Measurements from ENCODE around the gene ANKRD12.

The ANKRD12 gene

DNA sequence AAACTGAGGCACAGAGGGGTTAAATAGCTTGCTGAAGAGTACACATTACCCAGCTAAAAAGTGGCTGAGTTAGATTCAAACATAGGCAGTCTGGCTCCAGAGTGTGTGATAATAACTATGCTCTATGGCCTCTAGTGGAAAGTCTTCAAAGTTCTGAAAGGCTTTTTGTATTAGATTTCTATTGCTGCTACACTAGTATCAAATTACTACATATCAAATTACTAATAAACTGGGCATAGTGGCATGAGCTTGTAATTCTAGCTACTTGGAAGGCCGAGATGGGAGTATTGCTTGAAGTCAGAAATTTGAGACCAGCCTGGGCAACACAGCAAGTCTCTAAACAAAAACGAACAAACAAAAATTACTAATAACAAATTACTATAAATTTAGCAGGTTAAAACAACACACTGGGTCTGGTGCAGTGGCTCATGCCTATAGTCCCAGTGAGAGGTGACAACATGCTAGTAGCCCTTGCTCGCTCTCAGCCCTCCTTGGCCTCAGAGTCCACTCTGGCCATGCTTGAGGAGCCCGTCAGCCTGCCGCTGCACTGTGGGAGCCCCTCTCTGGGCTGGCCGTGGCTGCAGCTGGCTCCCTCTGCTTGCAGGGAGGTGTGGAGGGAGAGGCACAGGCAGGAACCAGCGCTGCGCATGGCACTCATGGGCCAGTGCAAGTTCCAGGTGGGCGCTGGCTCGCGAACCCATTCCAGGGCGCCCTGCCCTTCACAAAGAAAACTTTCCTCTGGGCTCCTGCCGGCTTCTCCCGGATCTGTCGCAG is 159.8 kb downstream of the ANKRD12 start:
- DNase-seq = no peak

DNA sequence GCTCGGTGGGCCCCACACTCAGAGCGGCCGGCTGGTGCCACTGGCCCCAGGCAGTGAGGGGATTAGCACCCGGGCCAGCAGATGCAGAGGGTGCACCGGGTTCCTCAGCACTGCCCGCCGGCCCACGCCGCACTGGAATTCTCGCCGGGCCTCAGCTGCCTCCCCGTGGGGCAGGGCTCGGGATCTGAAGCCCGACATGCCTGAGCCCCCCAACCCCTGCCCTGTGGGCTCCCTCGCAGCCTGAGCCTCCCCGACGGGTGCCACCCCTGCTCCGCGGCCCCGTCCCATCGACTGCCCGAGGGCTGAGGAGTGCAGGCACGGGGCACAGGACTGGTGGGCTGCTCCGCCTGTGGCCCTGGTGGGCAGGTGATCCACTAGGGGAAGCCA is 160.4 kb downstream of the ANKRD12 start:
- DNase-seq = no peak

DNA sequence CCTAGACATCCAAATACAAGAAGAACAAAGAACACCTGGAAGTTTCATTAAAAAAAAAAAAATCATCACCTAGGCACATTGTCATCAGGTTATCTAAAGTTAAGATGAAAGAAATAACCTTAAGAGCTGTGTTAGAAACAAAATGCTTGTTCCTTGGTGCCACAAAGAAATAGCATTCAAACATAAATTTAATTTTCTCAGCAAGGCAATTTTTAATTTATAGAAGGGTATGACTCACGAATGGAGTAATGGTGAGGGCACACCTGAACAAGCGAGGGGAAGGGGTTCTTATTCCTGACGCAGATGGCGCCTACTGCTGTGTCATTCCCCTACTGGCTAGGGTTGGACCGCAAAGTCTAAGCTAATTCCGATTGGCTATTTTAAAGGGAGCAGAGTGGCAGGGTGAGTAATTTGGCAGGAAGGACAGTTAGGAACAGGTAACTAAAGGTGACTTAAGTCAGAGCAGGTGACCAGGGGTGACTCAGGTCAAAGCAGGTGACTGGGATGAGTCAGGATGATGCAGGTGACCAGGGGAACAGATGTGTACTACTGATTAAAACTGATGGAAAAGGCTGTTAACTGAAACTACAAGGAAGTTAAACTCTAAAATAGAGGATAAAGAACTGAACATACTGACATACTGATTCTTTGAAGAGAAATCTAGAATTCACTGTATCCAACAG is 167.9 kb downstream of the ANKRD12 start:
- DNase-seq = no peak

DNA sequence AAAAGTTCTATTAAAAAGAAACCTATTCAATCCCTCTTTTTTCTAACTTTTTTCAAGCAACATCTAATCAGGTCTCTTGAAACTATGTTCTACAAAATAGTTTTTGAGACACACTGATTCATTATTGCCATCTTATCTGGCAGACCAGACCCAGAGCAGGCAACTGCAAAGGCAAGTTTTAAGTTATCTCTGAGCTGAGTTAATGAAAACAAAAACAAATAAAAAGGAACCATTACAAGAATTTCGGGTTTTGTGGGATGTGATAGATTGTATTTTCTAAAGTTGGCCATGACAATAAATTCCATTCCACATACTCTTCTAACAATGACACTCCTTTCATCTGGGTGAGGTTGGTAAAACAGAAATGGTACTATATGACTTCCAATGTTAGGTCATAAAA is 182.8 kb downstream of the ANKRD12 start:
- no peak for DNase-seq

DNA sequence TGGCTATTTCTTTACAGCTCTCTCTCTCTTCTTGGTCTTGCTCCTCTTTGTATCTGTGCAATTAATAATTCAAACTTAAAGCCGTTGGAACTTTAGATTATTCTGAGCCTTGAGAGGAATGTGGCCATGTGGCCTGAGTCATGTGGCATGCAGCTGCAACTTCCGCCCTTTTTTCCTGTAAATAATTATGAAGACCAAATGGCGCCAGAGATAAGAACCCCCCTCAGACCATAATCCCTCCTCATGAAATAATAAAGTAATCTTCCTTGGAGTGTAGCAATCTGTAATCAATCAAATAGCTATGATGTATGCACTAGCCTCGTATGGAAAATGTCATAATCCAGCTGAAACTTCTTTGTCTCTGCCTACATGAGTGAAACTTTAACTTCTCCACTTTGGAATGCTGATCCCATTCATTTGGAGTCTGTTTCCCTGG is 184.5 kb downstream of the ANKRD12 start:
- DNase-seq = no peak

DNA sequence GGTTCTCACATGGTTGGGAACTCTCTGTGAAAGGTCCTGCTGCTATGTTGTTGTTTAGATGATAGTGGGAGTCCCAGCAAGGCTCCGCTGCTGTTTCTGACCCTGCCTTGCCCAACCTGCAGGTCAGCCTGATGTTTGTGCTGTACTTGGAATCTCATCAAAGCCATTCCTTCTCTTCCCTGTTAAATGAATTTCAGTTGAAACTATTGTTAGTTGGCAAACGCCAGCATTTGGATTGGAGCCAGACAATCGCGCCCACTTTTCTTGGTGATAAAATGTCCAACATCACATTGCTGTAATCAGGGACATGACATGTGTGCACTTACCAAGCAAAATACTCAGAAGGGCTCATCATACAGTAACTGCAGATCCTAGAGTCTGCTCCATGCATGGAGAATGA is 185.2 kb downstream of the ANKRD12 start:
- no peak for DNase-seq

DNA sequence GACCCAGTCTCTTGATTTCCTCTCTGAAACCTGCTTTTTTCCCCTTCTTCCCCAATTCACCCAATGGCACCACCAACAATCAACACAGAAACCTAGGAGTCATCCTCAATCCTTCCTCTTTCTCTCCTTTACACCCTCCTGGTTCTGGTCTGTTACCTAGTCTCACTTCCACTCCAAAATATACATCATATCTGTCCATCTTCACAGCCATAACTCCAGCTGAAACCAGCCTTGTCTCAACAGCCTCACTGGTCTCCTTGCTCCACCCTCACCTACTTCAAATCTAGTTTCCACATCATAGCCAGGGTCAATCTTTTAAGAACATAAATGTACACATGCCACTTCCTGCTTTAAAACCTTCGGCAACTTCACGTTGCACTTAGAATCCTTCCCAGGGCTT is 186.2 kb downstream of the ANKRD12 start:
- no peak for DNase-seq

DNA sequence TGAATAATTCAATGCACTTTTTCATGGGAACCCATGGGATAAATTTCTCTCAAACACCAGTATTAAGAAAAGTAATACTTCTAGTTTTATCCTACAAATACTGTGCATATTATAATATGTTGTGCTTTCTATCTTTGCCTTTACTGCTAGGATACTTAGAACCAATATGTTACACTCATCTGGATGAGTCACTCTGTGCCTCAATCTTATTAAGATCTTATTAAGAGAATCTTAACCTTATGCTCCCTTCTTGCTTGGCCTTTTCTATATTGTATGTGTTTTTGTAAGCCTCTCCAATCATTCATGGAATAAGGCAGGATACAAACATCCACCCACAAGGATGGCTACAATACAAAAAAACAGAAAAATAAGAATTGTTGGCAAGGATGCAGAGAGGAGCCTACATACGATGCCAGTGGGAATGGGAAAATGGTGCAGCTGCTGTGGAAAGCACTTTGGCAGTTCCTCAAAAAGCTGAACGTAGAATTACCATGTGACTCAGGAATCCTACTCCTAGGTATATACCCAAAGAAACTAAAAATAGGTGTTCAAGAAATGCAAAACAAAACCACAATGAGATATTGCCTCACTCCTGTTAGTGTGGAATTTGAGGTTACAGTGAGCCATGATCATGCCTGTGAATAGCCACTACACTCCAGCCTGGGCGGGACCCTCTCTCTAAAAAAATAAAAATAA is 187.3 kb downstream of the ANKRD12 start:
- DNase-seq = no peak

DNA sequence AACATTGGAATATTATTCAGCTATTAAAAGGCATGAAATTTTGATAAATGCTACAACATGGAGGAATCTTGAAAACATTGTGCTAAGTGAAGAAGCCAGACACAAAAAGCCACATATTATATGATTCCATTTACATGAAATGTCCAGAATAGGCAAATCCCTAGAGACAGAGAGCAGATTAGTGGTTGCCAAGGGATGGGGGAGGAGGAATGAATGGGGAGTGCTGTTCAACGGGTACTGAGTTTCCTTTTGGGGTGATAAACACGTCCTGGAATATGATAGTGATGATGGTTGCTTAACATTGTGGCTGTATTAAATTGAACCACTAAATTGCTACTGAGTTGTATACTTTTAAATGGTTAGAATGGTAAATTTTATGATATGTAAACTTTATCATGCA is 189.1 kb downstream of the ANKRD12 start:
- DNase-seq = no peak

DNA sequence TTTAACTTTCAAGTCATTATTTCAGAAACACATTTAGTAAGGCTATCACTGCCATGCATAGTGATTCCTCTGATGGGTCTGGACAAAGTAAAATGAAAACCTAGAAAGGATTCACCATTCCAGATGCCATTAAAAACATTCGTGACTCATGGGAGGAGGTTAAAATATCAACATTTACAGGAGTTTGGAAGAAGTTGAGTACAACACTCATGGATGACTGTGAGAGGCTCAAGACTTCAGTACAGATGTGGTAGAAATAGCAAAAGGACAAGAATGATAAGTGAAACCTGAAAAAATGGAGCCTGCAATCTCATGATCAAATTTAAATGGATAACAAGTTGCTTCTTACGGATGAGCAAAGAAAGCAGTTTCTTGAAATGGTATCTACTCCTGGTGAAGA is 192.2 kb downstream of the ANKRD12 start:
- no peak for DNase-seq

DNA sequence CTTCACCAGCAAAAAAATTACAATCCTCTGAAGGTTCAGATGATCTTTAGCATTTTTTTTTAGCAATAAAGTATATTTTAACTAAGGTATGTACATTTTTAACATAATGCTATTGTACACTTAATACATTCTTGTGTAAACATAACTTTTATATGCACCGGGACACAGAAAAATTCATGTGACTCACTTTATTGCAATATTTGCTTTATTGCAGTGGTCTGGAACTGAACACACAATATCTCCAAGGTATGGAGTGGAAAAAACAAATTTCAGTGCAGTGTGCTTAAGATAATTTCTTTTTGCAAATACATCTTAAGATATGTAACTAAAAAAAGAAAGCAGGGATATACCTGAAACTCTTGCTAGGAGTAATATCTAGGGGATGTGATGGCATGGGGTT is 192.9 kb downstream of the ANKRD12 start:
- DNase-seq = no peak

DNA sequence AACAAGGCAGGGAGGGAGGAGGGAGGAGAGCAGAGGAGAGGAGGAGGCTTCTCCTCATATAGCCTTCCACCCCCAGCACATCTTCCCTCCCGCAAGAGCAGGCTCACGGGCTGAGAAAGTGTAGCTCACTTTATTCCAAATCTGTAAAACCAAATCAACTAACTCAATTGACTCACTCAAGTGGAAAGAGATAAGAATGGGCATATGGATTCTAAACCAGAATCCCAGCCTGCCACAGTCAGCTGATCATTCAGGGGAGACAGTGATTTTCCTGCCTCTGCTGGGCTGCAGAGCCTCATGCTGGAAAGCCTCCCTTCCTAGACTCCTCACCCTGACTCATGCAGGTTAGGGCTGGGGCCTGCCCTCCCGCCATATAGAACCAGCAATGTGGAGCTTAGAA is 193.8 kb downstream of the ANKRD12 start:
- DNase-seq = no peak

DNA sequence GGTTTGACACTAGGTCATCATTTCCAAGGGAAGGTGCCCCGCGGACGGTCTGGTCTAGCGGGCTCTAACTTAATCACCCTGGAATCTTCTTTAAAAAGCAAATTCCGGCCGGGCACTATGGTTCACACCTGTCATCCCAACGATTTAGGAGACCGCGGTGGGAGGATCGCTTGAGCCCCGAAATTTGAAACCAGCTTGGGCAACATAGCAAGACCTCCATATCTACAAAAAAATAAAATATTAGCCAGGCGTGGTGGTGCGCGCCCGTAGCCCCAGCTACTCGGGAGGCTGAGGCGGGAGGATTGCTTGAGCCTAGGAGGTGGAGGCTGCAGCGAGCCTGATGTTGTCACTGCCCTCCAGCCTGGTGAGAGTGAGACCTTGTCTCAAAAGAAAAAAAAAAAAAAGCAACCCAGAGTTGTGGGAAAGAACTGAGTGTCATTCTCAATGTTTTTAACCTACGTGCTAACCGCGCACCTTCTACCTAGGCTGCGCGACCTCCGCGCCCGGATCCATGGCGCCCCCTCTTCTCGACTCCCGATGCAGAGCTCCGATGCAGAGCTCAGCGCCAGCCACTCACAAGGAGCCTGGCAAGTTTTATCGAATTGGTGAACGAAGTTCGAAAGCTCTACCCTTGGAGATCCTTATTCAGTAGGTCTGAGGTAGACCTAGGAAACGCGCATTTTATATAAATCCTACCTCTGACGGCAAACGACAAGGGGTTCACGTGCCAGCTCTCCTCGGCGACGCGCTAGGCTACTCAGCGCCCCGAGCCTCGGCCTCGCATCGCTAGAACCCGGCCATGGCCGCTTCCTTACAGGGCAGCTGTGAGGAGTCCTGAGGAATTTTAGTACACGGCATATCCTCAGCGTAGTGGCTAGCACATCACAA is 197.1 kb downstream of the ANKRD12 start:
- no peak for DNase-seq

DNA sequence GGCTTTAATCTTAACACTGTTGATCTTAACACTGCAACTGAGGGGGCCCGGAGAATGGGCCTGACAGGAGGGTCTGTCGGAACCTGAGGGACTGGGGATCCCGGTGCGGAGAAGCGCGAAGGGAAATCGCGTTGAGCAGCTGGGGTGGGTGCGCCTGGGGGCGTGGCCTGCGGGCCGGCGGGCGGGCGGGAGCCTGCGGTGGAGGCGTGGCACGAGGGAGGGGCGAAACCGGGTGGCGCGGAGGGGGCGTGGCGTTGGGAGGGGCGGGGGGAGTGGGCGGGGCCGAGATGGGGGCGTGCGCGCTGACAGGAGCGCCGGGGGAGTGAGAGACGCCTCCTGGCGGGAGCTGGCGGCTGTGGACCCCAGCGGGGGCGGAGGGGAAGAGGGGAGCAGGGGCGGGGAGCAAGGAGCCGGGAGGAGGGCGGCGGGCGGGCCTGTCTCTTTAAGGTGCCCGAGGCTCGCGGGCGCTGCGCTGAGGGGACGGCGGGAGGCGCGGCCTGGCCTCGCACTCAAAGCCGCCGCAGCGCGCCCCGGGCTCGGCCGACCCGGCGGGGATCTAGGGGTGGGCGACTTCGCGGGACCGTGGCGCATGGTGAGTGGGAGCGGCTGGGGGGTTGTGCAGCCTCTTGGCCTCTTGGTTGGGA is 197.9 kb downstream of the ANKRD12 start, which contains the start of gene TWSG1:
Gene TWSG1 (plus strand): TSS at position 445 of the 644 bp plus-strand sequence. CDS start 2,457 bp downstream, outside the sequence.
- peak; percentile 95 for DNase-seq

DNA sequence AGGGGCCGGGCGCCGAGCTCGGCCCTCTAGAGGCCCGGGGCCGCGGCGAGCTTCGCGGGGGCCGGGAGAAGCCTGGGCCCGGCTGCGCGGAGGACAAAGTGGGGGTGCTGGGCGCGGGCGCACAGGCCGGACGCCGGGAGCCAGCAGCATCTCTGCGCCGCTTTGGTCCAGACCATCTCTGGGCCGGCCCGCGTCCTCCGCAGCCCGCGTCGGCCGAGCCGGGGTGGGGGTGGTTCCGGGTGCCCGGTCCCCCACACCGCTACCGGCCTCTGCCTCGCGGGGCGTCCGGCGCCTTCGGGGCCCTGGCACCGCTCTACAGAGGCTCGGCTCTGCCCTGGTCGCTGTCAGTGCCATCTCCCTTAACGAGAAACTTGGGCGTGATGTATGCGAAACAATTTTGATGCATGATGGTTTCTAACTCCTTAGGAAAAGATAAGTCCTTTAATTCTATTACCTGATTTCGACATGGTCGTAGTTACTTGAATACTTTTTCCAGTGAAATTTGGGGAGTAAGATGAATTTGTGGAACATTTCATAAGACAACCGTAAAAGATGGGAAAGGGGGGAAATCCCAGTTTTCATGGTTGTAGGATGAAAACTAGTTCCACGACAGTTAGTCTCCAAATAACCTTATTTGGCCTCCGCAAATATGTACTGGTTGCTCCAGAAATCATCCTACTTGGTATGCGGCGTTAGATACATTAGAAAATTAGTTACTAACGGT is 198.6 kb downstream of the ANKRD12 start:
- peak; percentile 69 for DNase-seq

All from NCI-H510A (cell line).